ENCODE data around the gene WDR45B.

The WDR45B gene

GRCh38 chr17:82668024-82668630 lies 19.9 kb upstream of the WDR45B start:
- H3K27ac ChIP-seq (ENCODE audit: low read depth, low read length, poor library complexity, severe bottlenecking): no peak overlapping the region
- no peaks in the 10 kb centered on the region for H3K4me1 ChIP-seq (ENCODE audit: insufficient read depth, low read length, severe bottlenecking)

GRCh38 chr17:82667668-82668000 lies 19.4 kb upstream of the WDR45B start:
- Histone ChIP-seq H3K4me3 (ENCODE audit: low read depth, low read length, poor library complexity, severe bottlenecking) (no peak overlapping the region), H3K27me3 (ENCODE audit: insufficient read depth, low read length) (no peaks in the 10 kb centered on the region; the same call in 1 of the 2 replicates), H3K9me3 (ENCODE audit: low read length) (no peaks in the 10 kb centered on the region), H3K9ac (ENCODE audit: low read length) (no peak overlapping the region), H3K9me2 (ENCODE audit: low read depth, low read length) (no peaks in the 10 kb centered on the region), H2AFZ (ENCODE audit: low read length) (no peak overlapping the region), H4K20me1 (ENCODE audit: insufficient read depth, low read length) (no peaks in the 10 kb centered on the region), H3K4me2 (ENCODE audit: low read length) (no peak overlapping the region), H3K27ac (ENCODE audit: low read depth, low read length, poor library complexity, severe bottlenecking) (no peak overlapping the region), H3K4me1 (ENCODE audit: insufficient read depth, low read length, severe bottlenecking) (no peaks in the 10 kb centered on the region), H3K79me2 (ENCODE audit: insufficient read depth, low read length) (no peaks in the 10 kb centered on the region), H3F3A (ENCODE audit: insufficient read depth, low read length) (no peaks in the 10 kb centered on the region), H3K36me3 (ENCODE audit: insufficient read depth, low read length) (no peaks in the 10 kb centered on the region)
- no peak for TF ChIP-seq EZH2 (IDR thresholded peaks at IDR 0.05; ENCODE audit: borderline replicate concordance, low read length)
- TF ChIP-seq CTCF (IDR thresholded peaks at IDR 0.05; ENCODE audit: low read length): no peak

More at GRCh38 chr17:82668024-82668630, 19.9 kb upstream of the WDR45B start:
- Histone ChIP-seq H3K4me2 (ENCODE audit: low read length) (peak overlapping the region; percentile 11; the same call in 1 of the 2 replicates), H4K20me1 (ENCODE audit: insufficient read depth, low read length) (no peaks in the 10 kb centered on the region), H2AFZ (ENCODE audit: low read length) (no peak overlapping the region), H3K9ac (ENCODE audit: low read length) (no peak overlapping the region), H3K9me3 (ENCODE audit: low read length) (no peaks in the 10 kb centered on the region), H3K79me2 (ENCODE audit: insufficient read depth, low read length) (no peaks in the 10 kb centered on the region), H3K36me3 (ENCODE audit: insufficient read depth, low read length) (no peaks in the 10 kb centered on the region), H3K4me3 (ENCODE audit: low read depth, low read length, poor library complexity, severe bottlenecking) (no peak overlapping the region), H3K9me2 (ENCODE audit: low read depth, low read length) (no peaks in the 10 kb centered on the region), H3K27me3 (ENCODE audit: insufficient read depth, low read length) (no peaks in the 10 kb centered on the region; the same call in 1 of the 2 replicates), H3F3A (ENCODE audit: insufficient read depth, low read length) (no peaks in the 10 kb centered on the region)
- TF ChIP-seq EZH2 (IDR thresholded peaks at IDR 0.05; ENCODE audit: borderline replicate concordance, low read length): no peak
- TF ChIP-seq CTCF (IDR thresholded peaks at IDR 0.05; ENCODE audit: low read length): no peak

GRCh38 chr17:82666931-82667667 lies 18.9 kb upstream of the WDR45B start:
- H3K79me2 ChIP-seq (ENCODE audit: insufficient read depth, low read length): no peaks in the 10 kb centered on the region
- no peaks in the 10 kb centered on the region for H3K9me2 ChIP-seq (ENCODE audit: low read depth, low read length)
- H3F3A ChIP-seq (ENCODE audit: insufficient read depth, low read length): no peaks in the 10 kb centered on the region
- no peaks in the 10 kb centered on the region for H3K36me3 ChIP-seq (ENCODE audit: insufficient read depth, low read length)
- no peaks in the 10 kb centered on the region; the same call in 1 of the 2 replicates for H3K27me3 ChIP-seq (ENCODE audit: insufficient read depth, low read length)
- no peaks in the 10 kb centered on the region for H3K4me1 ChIP-seq (ENCODE audit: insufficient read depth, low read length, severe bottlenecking)
- H3K27ac ChIP-seq (ENCODE audit: low read depth, low read length, poor library complexity, severe bottlenecking): no peak overlapping the region
- no peak overlapping the region for H3K4me2 ChIP-seq (ENCODE audit: low read length)
- no peak overlapping the region for H3K4me3 ChIP-seq (ENCODE audit: low read depth, low read length, poor library complexity, severe bottlenecking)
- H4K20me1 ChIP-seq (ENCODE audit: insufficient read depth, low read length): no peaks in the 10 kb centered on the region
- H3K9ac ChIP-seq (ENCODE audit: low read length): no peak overlapping the region
- H3K9me3 ChIP-seq (ENCODE audit: low read length): no peaks in the 10 kb centered on the region
- no peak overlapping the region for H2AFZ ChIP-seq (ENCODE audit: low read length)
- TF ChIP-seq CTCF (IDR thresholded peaks at IDR 0.05; ENCODE audit: low read length): no peak
- TF ChIP-seq EZH2 (IDR thresholded peaks at IDR 0.05; ENCODE audit: borderline replicate concordance, low read length): no peak

Measured in OCI-LY1 (cell line).